Measurements from ENCODE around the gene ZNF653. TPM values are rescaled to one million over a fixed set of nuclear protein-coding genes. Genes with fewer than 3 reads are reported as not detected.

Gene ZNF653
- total and polyA plus RNA-seq, 2 donors (not counting 1 experiment from before 2014, with no cell fraction given): 24.2 to 26.2 TPM

DNA sequence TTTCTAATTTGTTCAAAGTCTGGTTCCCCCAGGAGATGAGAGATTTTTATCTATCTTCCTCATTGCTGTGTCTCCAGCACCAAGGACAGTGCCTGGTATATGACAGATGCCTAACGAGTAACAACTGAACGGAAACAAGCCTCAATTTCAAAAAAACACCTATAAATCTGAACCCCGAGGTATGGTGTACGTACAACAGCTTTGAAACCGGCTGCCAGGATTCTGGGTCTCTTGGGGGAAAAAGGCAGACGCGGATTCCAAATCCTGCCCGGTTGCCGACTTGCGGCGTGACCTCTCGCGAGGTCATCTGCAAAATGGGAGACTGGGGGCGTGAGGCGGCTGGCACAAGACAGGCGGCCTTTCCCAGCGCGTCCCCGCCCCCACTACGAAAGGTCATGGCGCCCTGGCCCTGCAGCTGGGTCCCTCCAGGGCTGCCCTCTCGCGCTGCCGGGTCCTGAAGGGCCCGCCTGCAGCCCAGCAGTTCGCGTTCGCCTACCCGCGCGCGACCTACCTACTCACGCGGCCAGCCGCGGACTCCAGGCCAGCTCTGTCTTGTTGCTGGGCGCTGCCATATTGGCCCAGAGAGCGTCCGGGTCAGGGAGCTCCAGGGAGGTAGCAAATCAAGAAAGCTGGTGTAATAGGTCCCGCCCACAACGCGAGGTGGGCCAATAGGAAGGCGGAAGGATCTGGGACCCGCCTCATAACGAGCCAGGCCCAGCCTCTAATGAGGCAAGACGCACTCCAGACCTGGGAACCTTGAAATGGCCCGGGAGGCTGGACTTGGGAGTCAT, 23.1 kb upstream of the ZNF653 start, which contains the start of gene ECSIT:
ECSIT (minus strand) TSS at position 584 of the 791 bp plus-strand sequence. CDS start 9,964 bp downstream, outside the sequence.
- TF ChIP-seq, protein P1, sequence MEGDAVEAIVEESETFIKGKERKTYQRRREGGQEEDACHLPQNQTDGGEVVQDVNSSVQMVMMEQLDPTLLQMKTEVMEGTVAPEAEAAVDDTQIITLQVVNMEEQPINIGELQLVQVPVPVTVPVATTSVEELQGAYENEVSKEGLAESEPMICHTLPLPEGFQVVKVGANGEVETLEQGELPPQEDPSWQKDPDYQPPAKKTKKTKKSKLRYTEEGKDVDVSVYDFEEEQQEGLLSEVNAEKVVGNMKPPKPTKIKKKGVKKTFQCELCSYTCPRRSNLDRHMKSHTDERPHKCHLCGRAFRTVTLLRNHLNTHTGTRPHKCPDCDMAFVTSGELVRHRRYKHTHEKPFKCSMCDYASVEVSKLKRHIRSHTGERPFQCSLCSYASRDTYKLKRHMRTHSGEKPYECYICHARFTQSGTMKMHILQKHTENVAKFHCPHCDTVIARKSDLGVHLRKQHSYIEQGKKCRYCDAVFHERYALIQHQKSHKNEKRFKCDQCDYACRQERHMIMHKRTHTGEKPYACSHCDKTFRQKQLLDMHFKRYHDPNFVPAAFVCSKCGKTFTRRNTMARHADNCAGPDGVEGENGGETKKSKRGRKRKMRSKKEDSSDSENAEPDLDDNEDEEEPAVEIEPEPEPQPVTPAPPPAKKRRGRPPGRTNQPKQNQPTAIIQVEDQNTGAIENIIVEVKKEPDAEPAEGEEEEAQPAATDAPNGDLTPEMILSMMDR (IDR thresholded peaks at IDR 0.05): no peak
- TF ChIP-seq EZH2 (IDR thresholded peaks at IDR 0.05; ENCODE audit: borderline replicate concordance, insufficient read depth, low read depth, low read length, poor library complexity, severe bottlenecking): no peak
- H3K4me2 ChIP-seq (replicated peaks; ENCODE audit: low read depth, low read length, poor library complexity, severe bottlenecking): peak within 1 kb of the TSS; percentile 85
- no peaks in the 10 kb centered on the region for H4K20me1 ChIP-seq (ENCODE audit: control insufficient read depth, insufficient read depth, low read length, poor library complexity, severe bottlenecking)
- H3K27me3 Mint-ChIP-seq: no peaks in the 10 kb centered on the region
- peak within 1 kb of the TSS; percentile 95 for H3K27ac Mint-ChIP-seq
- peaks cover 43% of the 10 kb centered on the region for H3K79me2 ChIP-seq (ENCODE audit: control insufficient read depth, insufficient read depth, low read length)
- H3K27me3 ChIP-seq (replicated peaks in 1 of 4; ENCODE audit: control extremely low read depth in 1 of 4, control insufficient read depth in 3 of 4, insufficient read depth in 4 of 4, low read length in 3 of 4): no peaks in the 10 kb centered on the region
- peaks cover 7 to 19% of the 10 kb centered on the region in 2 donors for H3K4me1 ChIP-seq (ENCODE audit: control insufficient read depth in 2 of 2, insufficient read depth in 2 of 2, low read length in 2 of 2)
- intact Hi-C loops (cut with micrococcal nuclease): loop anchor here (1.0 to 2.0 kb wide), 4 partner anchors 23 to 238 kb away; partner anchors contain the start of genes ELOF1, ZNF441, ZNF627 and ZNF653
- DNase-seq (peak; percentile 95), ATAC-seq (ENCODE audit: low read depth) (peak; percentile 99)
- H3K9me3 Mint-ChIP-seq (ENCODE audit: insufficient read depth): no peaks in the 10 kb centered on the region
- CTCF ChIA-PET: interaction anchor here (1.2 to 1.5 kb wide), 5 partner anchors 10 to 145 kb away, joined by 3 to 6 read pairs (median 4); partner anchors contain the start of genes ACP5, EPOR and ZNF653
- peaks cover 16% of the 10 kb centered on the region for H3K4me1 Mint-ChIP-seq
- H3K36me3 ChIP-seq (replicated peaks in 1 of 2; ENCODE audit: control extremely low read depth in 1 of 2, control insufficient read depth in 1 of 2, extremely low read depth in 1 of 2, insufficient read depth in 2 of 2, low read length in 1 of 2): no peaks in the 10 kb centered on the region
- H2AFZ ChIP-seq (ENCODE audit: insufficient read depth, low read depth, low read length, poor library complexity, severe bottlenecking): peak within 1 kb of the TSS; percentile 94
- peak within 1 kb of the TSS; percentile 58 to 79 for H3K27ac ChIP-seq (ENCODE audit: low read length in 2 of 2)
- H3K9me3 ChIP-seq (ENCODE audit: control extremely low read depth in 1 of 3, control insufficient read depth in 2 of 3, insufficient read depth in 1 of 3, low read length in 2 of 3): peaks cover 0 to 4% (median 0%) of the 10 kb centered on the region in 3 donors
- peak within 1 kb of the TSS; percentile 84 for H3K9ac ChIP-seq (ENCODE audit: low read length)
- WGBS (ENCODE audit: insufficient coverage): under 1% methylated on average over 45 of the region's 47 CpGs
- POLR2A ChIA-PET: interaction anchor here (0.5 to 1.1 kb wide), 5 partner anchors 16 to 1427 kb away, joined by 3 to 12 read pairs (median 3); no protein-coding TSS in a partner anchor
- peak within 1 kb of the TSS; percentile 98 for H3K4me3 Mint-ChIP-seq
- H3K4me3 ChIP-seq (ENCODE audit: control extremely low read depth in 1 of 5, extremely low read depth in 1 of 5, insufficient read depth in 1 of 5, low read depth in 2 of 5, low read length in 4 of 5): peak within 1 kb of the TSS; percentile 45 to 83 (median 79)

GRCh38 chr19:11519138-11519537, 13.5 kb upstream of the ZNF653 start:
- TF ChIP-seq, protein P1 (IDR thresholded peaks at IDR 0.05): no peak
- TF ChIP-seq EZH2 (IDR thresholded peaks at IDR 0.05; ENCODE audit: borderline replicate concordance, insufficient read depth, low read depth, low read length, poor library complexity, severe bottlenecking): no peak
- no peak overlapping the region for H3K27ac ChIP-seq (ENCODE audit: low read length in 2 of 2)
- DNase-seq: no peak
- Mint-ChIP-seq H3K4me3 (no peak overlapping the region), H3K4me1 (no peaks in the 10 kb centered on the region), H3K27me3 (no peaks in the 10 kb centered on the region), H3K9me3 (ENCODE audit: insufficient read depth) (no peaks in the 10 kb centered on the region), H3K27ac (no peak overlapping the region)
- H3K9ac ChIP-seq (ENCODE audit: low read length): no peak overlapping the region
- ChIA-PET CTCF (interaction anchor here (0.9 kb wide), 1 partner anchor 9 kb away, joined by 3 read pairs; no protein-coding TSS in a partner anchor), POLR2A (no interaction called here)
- H3K4me2 ChIP-seq (replicated peaks; ENCODE audit: low read depth, low read length, poor library complexity, severe bottlenecking): no peak overlapping the region
- no peak overlapping the region for H2AFZ ChIP-seq (ENCODE audit: insufficient read depth, low read depth, low read length, poor library complexity, severe bottlenecking)
- H3K79me2 ChIP-seq (ENCODE audit: control insufficient read depth, insufficient read depth, low read length): peaks cover 15% of the 10 kb centered on the region
- intact Hi-C loops (cut with micrococcal nuclease): no loop called here
- peaks cover 3 to 33% of the 10 kb centered on the region in 2 experiments for H3K36me3 ChIP-seq (replicated peaks in 1 of 2; ENCODE audit: control extremely low read depth in 1 of 2, control insufficient read depth in 1 of 2, extremely low read depth in 1 of 2, insufficient read depth in 2 of 2, low read length in 1 of 2)
- H3K9me3 ChIP-seq (ENCODE audit: control extremely low read depth in 1 of 3, control insufficient read depth in 2 of 3, insufficient read depth in 1 of 3, low read length in 2 of 3): no peaks in the 10 kb centered on the region
- no peaks in the 10 kb centered on the region for H4K20me1 ChIP-seq (ENCODE audit: control insufficient read depth, insufficient read depth, low read length, poor library complexity, severe bottlenecking)
- ATAC-seq (ENCODE audit: low read depth): no peak
- WGBS (ENCODE audit: insufficient coverage): 97% methylated on average over 9 of the region's 9 CpGs
- no peaks in the 10 kb centered on the region for H3K4me1 ChIP-seq (ENCODE audit: control insufficient read depth in 2 of 2, insufficient read depth in 2 of 2, low read length in 2 of 2)
- no peaks in the 10 kb centered on the region for H3K27me3 ChIP-seq (replicated peaks in 1 of 4; ENCODE audit: control extremely low read depth in 1 of 4, control insufficient read depth in 3 of 4, insufficient read depth in 4 of 4, low read length in 3 of 4)
- no peak overlapping the region for H3K4me3 ChIP-seq (ENCODE audit: control extremely low read depth in 1 of 5, extremely low read depth in 1 of 5, insufficient read depth in 1 of 5, low read depth in 2 of 5, low read length in 4 of 5)
